Measurements from ENCODE around the gene SLC15A2.

The SLC15A2 gene

GRCh38 chr3:121981473-121981872 lies 87.3 kb downstream of the SLC15A2 start:
- no peak for DNase-seq (ENCODE audit: low read depth)

- no peak for DNase-seq (ENCODE audit: low read depth)
Observed at GRCh38 chr3:121985846-121986245, 91.6 kb downstream of the SLC15A2 start.

- DNase-seq (ENCODE audit: low read depth) = no peak
Observed at GRCh38 chr3:121988146-121988545, 93.9 kb downstream of the SLC15A2 start.

GRCh38 chr3:121989943-121990342 lies 95.7 kb downstream of the SLC15A2 start:
- no peak for DNase-seq (ENCODE audit: low read depth)

GRCh38 chr3:121992601-121993560 lies 98.7 kb downstream of the SLC15A2 start:
- DNase-seq (ENCODE audit: low read depth) = no peak
